Measurements from ENCODE around the gene HNF4A. TPM values are rescaled to one million over a fixed set of nuclear protein-coding genes. Genes with fewer than 3 reads are reported as not detected.

Gene HNF4A
- total and polyA plus RNA-seq, 2 of the 13 experiments (the other 11 are each of a cell fraction or from before 2014, with no cell fraction given) = 80.9 to 169 TPM

- TF ChIP-seq NFAT5 (CRISPR knock-in tag; IDR thresholded peaks at IDR 0.05) (0 out of 2 replicates have a peak, but pooled peaks have one; percentile 38), KMT2B (CRISPR knock-in tag; IDR thresholded peaks at IDR 0.05) (peak; percentile 18; the same call in 1 of the 2 replicates), ZSCAN31 (CRISPR knock-in tag; IDR thresholded peaks at IDR 0.05; ENCODE audit: low read depth) (peak; percentile 37), SOX13 (IDR thresholded peaks at IDR 0.05) (no peak; the same call in 1 of the 2 replicates), SOX13 (CRISPR knock-in tag; conservative IDR thresholded peaks at IDR 0.05 in 1 of 2, IDR thresholded peaks at IDR 0.05 in 1 of 2) (peak in 1 of 2 experiments; percentile 5; a peak in 1 of 4 replicates), FOXC1 (CRISPR knock-in tag; IDR thresholded peaks at IDR 0.05; ENCODE audit: borderline replicate concordance) (peak; percentile 55; the same call in 1 of the 2 replicates), GZF1 (CRISPR knock-in tag; IDR thresholded peaks at IDR 0.05) (peak; percentile 54; the same call in 1 of the 2 replicates), ZNF253 (CRISPR knock-in tag; IDR thresholded peaks at IDR 0.05; ENCODE audit: borderline replicate concordance) (no peak), ZSCAN30 (CRISPR knock-in tag; IDR thresholded peaks at IDR 0.05) (no peak), TFAP4 (IDR thresholded peaks at IDR 0.05; ENCODE audit: borderline replicate concordance, low read depth) (peak; percentile 89; the same call in 1 of the 2 replicates), MAX (IDR thresholded peaks at IDR 0.05) (0 out of 2 replicates have a peak, but pooled peaks have one; percentile 31), ZNF33B (CRISPR knock-in tag; IDR thresholded peaks at IDR 0.05) (0 out of 2 replicates have a peak, but pooled peaks have one; percentile 35), ZNF629 (CRISPR knock-in tag; conservative IDR thresholded peaks at IDR 0.05) (peak; percentile 94), ZNF788 (CRISPR knock-in tag; IDR thresholded peaks at IDR 0.05; ENCODE audit: borderline replicate concordance) (no peak), POLR2A (IDR thresholded peaks at IDR 0.05; ENCODE audit: insufficient read depth in 1 of 2, low read depth in 2 of 2, low read length in 2 of 2) (peak in 1 of 2 experiments; percentile 68; a peak in 2 of 4 replicates), MYNN (CRISPR knock-in tag; IDR thresholded peaks at IDR 0.05; ENCODE audit: low read depth) (no peak), MAZ (IDR thresholded peaks at IDR 0.05; ENCODE audit: borderline replicate concordance, low read depth, low read length) (no peak), MAZ (CRISPR knock-in tag; IDR thresholded peaks at IDR 0.05; ENCODE audit: low read depth) (no peak; the same call in 1 of the 2 replicates), FOXA1 (IDR thresholded peaks at IDR 0.05) (no peak), FOXA1 (CRISPR knock-in tag; IDR thresholded peaks at IDR 0.05) (0 out of 2 replicates have a peak, but pooled peaks have one; percentile 2), KDM5B (CRISPR knock-in tag; IDR thresholded peaks at IDR 0.05; ENCODE audit: borderline replicate concordance) (peak; percentile 22; the same call in 1 of the 2 replicates), ZNF382 (CRISPR knock-in tag; IDR thresholded peaks at IDR 0.05; ENCODE audit: borderline replicate concordance) (no peak)
Measured at GRCh38 chr20:44395461-44396340, 40.2 kb downstream of the HNF4A start (continued).
